Activated T-cell treated with anti-CD3 and anti-CD28 coated beads, Interleukin-2, amount 50 U/mL, for 1 hour (primary cell): ENCODE results near the gene LTBP3.
A peak's percentile ranks its signal among the peaks of the same experiment; 100 is the strongest.

ENCODE experiments used
- DNase-seq: peaks from one replicate; pipeline ENCODE4 v3.0.0-alpha.2; 2020

LTBP3 gene

DNA sequence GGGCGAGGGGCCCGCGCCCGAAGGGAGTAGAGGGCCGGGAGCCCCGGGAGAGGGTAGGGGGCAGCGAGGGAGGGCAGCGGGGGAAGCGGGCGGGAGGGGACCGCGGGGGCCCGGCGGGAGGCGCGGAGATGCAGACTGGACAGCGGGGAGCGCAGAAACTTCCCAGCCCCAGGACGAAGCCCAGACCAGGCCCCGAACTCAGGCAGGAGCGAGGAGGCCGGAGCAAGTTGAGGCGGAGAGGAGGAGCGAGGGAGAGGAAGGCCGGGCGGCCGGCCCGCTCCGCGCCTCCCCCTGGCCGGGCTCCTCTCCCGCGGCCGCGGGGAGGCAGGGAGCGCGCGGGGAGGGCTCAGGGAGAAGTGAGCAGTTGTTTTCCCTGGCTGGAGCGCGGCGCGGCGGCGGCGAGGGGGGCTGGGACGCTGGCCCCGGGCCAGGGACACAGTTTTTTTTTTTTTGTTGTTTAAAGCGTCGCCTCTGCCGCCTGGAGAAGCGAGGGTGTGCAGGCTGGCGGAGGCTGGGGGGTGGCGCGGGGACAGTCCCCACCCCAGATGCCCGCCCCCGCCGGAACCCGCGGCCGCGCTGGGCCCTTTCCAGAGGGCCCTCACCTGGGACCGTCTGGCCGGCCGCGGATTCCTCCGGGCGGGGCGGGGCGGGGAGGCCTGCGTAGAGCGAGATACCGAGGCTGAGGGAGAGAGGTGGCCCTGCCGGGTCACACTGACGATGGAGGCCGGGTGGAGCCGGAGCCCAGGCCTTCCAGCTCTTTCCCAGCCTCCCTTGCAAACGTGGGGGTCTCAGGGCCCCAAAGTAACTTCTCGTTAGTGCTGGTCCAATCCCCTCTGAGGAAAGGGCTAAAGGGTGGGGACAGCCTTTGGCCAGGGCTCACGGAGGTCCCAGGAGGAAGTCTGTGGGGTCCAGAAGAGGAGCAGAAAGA, at the start of gene LTBP3:
Gene LTBP3 (minus strand): TSS at position 358 of the 928 bp plus-strand sequence. CDS start 400 bp downstream, outside the sequence.
- DNase-seq = peak; percentile 54

- DNase-seq = no peak
These were observed 48.9 kb upstream of the LTBP3 start for GRCh38 chr11:65606876-65607613.

- no peak for DNase-seq
These were observed 46.1 kb upstream of the LTBP3 start for GRCh38 chr11:65604258-65604657.

DNA sequence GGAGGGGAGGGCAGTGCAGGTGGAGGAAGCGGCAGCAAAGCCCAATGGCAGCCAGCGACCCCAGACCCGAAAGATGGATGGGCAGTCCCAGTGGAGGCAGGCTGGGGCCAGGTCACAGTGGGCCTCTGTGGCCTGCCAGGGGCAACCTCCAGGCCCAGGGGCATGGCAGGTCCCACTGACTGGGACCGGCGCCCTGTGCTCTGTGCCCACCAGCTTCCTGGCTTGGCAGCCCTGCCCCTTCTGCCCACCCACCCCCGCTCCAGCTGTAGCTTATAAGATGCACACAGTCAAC, 41.7 kb upstream of the LTBP3 start:
- DNase-seq = no peak

GRCh38 chr11:65599216-65599954, 41.2 kb upstream of the LTBP3 start:
- no peak for DNase-seq

- no peak for DNase-seq
These were observed 40.1 kb upstream of the LTBP3 start for GRCh38 chr11:65598258-65598699.

GRCh38 chr11:65596520-65596919, 38.4 kb upstream of the LTBP3 start:
- no peak for DNase-seq

- DNase-seq = no peak
These were observed 37.6 kb upstream of the LTBP3 start, which contains the start of gene KCNK7 for GRCh38 chr11:65595543-65596281. Gene KCNK7, minus strand, starts transcription at chr11:65595800. Its CDS starts 28 bp downstream, at chr11:65595772.

DNA sequence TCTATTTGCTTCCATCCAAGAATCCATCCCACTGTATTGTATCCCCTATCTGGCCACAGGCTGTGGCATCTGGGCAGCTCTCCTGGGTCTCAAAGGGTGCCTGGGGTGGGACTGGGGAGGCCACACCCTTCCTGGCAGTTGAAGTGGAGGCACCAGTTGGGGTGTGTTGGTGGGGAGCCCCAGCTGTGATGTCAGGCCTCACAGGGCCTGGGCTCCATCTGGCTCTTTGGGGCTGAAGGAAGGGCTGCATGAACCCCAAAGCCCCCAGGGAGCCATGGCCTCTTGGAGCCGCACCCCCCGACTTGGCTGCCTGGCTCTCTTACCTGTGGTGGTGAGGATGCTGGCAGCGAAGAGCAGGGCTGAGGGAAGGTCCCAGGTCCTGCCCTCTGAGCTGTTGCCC, 37.0 kb upstream of the LTBP3 start:
- DNase-seq = no peak

DNA sequence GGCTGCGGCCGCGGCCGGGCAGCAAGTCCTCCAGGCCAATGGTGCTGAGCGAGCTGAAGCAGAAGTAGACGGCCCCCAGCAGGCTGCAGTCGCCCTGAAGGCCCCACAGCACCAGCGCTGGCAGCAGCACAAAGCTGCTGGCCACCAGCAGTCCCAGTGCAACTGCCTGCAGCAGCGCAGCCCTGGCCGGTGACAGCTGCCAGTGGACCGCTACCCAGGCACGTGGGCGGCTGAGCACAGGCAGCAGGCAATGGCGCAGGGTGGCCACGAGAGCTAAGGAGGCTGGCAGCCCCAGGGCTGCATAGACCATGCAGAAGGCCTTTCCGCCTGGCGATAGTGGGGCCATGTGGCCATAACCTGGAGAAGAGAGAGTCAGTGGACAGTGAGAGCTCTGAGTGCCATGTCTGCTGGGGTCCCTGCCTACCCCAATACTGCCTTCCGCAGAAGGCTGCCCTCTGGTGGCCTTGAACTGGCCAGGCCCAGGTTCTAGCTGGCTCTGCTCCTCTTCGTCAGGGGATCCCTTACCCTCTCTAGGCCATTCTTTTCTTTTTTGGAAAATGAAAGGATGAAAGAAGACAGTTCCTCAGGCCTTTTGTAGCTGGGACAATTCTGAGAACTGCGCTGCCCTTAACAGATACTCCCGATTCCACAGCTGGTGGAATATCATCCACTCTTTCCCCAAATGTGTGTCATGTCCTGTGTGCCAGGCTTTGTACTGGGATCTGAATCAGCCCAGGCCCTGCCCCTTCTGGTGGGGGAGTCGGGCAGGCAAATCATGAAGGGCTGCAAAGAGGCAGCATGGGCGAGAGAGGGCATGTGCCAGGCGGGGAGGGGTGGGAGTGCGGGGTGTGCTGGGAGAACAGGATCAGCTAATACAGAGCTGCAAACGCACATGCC, 35.6 kb upstream of the LTBP3 start:
- DNase-seq = peak; percentile 61

DNA sequence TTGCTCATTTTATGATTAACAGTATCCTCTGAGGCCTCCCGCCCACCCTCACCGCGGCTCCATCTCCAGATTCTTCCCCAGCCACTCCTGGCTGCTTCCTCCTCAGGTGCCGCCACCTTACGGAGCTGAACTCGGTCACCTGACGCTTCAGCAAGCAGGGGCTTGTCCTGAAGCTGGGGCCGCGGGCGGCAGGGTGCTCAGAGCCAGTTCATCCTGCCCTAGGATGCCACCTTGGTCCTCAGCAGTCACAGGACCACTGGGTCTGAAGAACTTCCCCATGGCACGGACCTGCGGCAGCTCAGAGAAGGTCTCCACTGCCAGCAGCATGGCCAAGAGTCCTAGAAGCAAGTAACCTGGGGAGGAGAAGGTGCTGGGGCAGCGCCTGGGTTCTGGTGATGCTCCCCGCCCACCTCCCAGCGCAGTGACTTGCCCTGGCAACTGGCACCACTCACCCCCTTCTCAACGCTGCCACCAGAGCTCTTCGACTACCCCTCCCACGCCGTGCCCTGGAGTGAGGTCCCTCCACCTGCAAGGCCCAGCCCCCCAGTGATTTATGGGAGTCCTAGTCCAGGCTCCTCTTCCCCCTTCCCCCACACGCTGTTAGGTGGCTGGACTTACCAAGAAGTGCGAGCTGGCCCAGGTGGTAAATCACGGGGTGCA, 34.8 kb upstream of the LTBP3 start:
- no peak for DNase-seq

DNA sequence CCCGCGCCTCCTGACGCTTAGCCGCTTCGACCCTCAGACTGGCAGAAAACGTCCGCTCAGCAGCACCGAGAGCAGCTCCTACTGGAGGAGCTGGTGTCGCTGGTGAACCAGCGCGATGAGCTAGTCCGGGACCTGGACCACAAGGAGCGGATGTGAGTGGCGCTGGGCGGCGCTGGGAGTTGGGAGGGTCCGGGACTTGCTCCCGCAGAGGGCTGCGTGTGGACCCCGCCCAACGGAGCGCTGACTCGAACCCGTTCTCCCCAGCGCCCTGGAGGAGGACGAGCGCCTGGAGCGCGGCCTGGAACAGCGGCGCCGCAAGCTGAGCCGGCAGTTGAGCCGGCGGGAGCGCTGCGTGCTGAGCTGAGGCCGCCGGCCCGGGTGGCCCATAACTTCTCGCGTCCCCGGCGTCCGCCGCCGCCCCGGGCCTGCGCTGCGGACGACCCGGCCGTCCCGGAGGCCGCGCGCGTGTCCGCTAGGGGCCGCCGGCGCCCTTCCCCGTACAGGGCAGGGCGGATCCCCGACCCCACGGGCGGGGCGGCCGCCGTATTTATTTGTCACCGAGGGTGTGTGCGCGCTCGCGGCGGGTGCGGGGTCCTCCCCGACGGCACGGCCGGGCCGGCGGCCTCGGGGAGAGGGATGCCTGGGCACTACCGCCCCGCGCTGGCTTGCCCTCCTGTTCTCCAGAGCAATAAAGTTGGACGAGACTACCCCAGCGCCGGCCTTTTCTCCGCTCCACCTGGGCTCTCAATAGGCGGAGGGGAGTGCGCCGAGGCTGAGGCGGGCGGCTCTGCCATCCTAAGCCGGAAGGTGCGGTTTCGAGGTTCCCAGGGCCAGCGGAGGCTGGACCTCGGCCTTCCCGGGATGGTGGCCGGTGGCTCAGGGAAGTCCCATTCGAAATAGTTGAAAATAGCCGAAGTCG, 34.0 kb upstream of the LTBP3 start:
- DNase-seq = no peak

- DNase-seq = no peak
These were observed 32.1 kb upstream of the LTBP3 start for GRCh38 chr11:65590240-65590738.

DNA sequence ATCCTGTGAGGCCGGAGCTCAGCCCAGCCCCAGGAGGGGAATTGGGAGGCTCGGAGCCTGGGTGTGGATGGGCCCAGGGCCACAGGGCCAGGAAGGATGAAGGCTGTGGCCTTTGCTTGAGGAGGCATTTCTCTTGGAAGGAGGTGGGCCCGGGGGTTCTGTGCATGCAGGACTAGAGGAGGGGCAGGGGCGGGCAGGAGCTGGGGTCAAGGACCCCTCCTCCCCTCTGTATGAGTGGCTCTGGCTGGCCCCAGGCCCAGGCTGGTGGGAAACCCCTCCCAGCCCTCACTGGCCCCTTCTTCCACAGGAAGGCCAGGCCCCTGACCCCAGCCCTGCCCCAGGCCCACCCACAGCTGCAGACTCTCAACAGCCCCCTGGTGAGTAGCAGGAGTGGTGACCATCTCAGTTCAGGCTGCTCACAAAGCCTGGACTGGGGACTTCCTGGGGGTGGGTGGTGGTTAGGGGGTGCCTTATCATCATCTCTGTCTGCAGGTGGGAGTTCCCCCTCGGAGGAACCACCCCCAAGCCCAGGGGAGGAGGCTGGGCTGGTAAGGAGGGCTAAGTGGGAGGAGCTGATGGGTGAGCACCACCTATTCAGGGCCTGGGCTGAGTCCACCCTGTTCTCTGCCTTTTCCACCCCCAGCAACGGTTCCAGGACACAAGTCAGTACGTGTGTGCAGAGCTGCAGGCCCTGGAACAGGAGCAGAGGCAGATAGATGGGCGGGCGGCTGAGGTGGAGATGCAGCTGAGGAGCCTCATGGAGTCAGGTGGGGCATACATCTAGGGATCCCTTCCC, 31.5 kb upstream of the LTBP3 start:
- DNase-seq = no peak

GRCh38 chr11:65588199-65589054, 30.3 kb upstream of the LTBP3 start:
- peak; percentile 75 for DNase-seq

GRCh38 chr11:65586676-65587075, 28.5 kb upstream of the LTBP3 start:
- DNase-seq = no peak

- no peak for DNase-seq
These were observed 28.1 kb upstream of the LTBP3 start for GRCh38 chr11:65586247-65586630.
